Choroid plexus epithelial cell (primary cell): ENCODE data around the gene C1QTNF8.

Source experiments
- DNase-seq: peaks from one replicate; pipeline ENCODE4 v3.0.0-alpha.2; 2010; ENCODE audit warnings: low read depth
- H3K4me3 ChIP-seq: 2 replicates; pipeline ENCODE4 v1.5.1; 2011; ENCODE audit warnings: low read depth, mild to moderate bottlenecking, control low read depth, low read length, moderate library complexity
- TF ChIP-seq, protein P1 (sequence below): conservative IDR thresholded peaks from 2 replicates; pipeline ENCODE4 v1.5.1; 2011; ENCODE audit warnings: low read depth, mild to moderate bottlenecking, control low read depth, inconsistent platforms, low read length, moderate library complexity

Gene C1QTNF8

DNA sequence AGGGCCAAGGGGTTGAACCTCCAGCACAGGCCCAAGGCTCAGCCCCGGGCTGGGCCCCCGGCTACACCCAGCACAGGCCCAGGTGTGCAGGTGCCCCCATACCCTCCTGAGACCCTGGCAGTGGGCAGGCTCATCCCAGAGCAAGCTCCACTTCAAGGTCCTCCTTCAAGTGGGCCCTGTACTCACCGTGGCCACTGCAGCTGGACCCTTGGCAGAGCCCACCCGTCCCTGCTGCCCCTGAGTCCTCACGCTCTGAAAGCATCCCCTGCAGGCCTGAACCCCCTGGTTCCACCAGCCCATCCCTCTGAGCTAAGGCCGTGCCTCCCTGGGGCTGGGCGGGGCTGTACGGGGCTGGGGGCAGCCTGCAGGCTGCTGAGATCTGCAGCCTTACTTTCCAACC, 45.7 kb upstream of the C1QTNF8 start:
- H3K4me3 ChIP-seq, result no peak overlapping the region
- no peak for DNase-seq
- TF ChIP-seq, protein P1, sequence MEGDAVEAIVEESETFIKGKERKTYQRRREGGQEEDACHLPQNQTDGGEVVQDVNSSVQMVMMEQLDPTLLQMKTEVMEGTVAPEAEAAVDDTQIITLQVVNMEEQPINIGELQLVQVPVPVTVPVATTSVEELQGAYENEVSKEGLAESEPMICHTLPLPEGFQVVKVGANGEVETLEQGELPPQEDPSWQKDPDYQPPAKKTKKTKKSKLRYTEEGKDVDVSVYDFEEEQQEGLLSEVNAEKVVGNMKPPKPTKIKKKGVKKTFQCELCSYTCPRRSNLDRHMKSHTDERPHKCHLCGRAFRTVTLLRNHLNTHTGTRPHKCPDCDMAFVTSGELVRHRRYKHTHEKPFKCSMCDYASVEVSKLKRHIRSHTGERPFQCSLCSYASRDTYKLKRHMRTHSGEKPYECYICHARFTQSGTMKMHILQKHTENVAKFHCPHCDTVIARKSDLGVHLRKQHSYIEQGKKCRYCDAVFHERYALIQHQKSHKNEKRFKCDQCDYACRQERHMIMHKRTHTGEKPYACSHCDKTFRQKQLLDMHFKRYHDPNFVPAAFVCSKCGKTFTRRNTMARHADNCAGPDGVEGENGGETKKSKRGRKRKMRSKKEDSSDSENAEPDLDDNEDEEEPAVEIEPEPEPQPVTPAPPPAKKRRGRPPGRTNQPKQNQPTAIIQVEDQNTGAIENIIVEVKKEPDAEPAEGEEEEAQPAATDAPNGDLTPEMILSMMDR, result no peak

DNA sequence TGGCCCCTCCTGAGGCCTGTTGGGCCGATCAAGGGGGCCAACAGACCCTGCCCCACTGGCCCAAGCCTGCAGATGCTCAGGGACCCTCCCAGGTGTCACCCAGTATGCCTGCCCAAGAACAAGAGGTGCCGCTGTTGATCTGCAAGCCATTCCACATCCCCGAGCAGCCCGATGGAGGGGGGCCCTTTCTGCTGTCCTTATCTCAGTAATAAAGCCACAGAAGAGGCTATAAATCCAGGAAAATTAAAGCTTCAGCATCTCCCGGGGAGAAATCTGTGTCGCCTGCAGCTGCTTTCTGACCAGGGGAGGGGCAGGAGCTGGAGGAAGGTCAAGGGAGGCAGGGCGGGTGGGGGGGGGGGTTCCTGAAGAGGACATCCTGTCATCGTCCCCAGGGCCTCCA, 45.1 kb upstream of the C1QTNF8 start:
- TF ChIP-seq, protein P1, result no peak
- H3K4me3 ChIP-seq, result no peak overlapping the region
- DNase-seq, result no peak

GRCh38 chr16:1140582-1141162, 44.6 kb upstream of the C1QTNF8 start:
- no peak for DNase-seq
- TF ChIP-seq, protein P1, result no peak
- H3K4me3 ChIP-seq, result no peak overlapping the region

GRCh38 chr16:1137604-1138003, 41.6 kb upstream of the C1QTNF8 start:
- peak; percentile 60 for DNase-seq
- TF ChIP-seq, protein P1, result no peak
- no peak overlapping the region for H3K4me3 ChIP-seq

- TF ChIP-seq, protein P1, result no peak
- H3K4me3 ChIP-seq, result no peak overlapping the region
- DNase-seq, result no peak
Measured at GRCh38 chr16:1135459-1135825, 39.4 kb upstream of the C1QTNF8 start.

DNA sequence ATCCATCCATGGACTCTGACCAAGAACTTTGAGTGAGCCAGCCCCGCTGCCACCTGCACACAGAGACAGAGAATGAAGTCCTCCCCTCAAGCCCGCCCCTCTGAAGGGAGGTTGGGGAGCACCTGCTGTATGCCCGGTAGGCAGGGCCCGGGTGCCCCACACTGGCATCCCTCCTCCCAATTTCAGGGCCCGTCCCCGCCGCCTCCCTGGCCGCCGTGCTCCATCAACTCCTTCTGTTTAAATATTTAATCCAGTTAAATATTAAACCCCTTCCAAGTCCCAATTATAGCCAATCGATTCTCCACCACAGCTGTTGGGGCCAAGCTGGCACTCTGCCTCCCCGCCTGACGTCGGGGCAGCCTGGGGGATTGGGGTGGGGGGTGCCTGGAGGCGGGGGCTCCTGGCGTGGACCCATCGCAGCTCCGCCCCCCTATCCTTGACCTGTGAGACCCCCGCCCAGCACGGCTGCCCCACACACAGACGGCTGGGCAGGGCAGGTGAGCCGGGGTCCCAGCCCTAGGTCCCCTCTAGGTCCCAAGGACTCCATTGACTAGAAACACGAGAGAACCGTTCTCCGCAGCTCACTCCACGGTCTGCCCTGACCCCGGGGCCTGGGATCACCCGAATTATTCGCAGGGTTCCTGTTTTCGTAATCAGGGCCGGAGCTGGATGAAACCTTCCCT, 38.9 kb upstream of the C1QTNF8 start:
- TF ChIP-seq, protein P1, result no peak
- H3K4me3 ChIP-seq, result no peak overlapping the region
- DNase-seq, result no peak

DNA sequence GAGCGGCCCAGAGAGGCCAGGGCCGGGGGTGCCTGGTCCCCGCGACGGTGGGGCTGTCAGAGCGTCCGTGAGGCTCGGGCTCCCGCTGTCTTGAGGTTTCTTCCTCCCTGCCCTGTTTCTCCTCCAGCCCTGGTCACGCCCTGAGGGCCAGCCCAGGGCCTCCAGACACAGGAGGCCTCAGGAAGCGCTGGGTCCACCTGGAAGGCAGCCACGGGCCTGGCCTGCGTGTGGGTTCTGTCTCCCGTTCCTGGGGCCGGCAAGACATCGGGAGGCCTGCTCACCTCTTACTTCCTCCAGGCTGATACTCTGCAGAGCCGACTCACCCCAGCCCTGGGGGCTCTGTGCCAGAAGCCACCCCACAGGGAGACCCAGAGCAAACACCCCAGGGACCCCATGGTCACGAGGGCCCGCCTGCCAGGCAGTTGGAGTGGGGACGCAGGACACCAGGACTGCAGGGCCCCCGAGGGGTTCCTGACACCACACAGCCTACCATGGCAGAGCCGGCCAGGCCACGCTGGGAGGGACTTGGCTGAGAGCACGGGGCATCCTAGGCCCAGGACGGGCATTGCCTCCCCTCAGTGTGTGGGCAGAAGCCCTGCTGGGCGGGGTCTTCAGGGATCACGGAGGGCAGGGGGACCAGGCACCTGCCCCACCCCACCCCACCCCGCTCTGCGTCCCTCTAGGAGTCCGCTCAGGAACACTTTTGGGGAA, 37.9 kb upstream of the C1QTNF8 start:
- H3K4me3 ChIP-seq, result no peak overlapping the region
- DNase-seq, result no peak
- TF ChIP-seq, protein P1, result no peak
